ENCODE data around the gene HLCS.

Gene HLCS

GRCh38 chr21:36796070-36796469 lies 170.4 kb downstream of the HLCS start:
- H3K9me3 ChIP-seq (ENCODE audit: insufficient read depth, low read depth, low read length): peaks cover 14% of the 10 kb centered on the region; the same call in 1 of the 2 replicates
- H2AFZ ChIP-seq (ENCODE audit: low read length): no peak overlapping the region
- H3F3A ChIP-seq (ENCODE audit: low read depth): no peaks in the 10 kb centered on the region
- no peak overlapping the region for H3K4me2 ChIP-seq (ENCODE audit: low read depth, low read length, poor library complexity, severe bottlenecking)
- no peaks in the 10 kb centered on the region for H3K36me3 ChIP-seq (ENCODE audit: insufficient read depth, low read length)
- H4K20me1 ChIP-seq (ENCODE audit: insufficient read depth, low read length, poor library complexity, severe bottlenecking): no peaks in the 10 kb centered on the region
- H3K4me3 ChIP-seq (ENCODE audit: low read length, poor library complexity, severe bottlenecking): no peak overlapping the region
- no peaks in the 10 kb centered on the region for H3K79me2 ChIP-seq (ENCODE audit: insufficient read depth, low read length)
- H3K9ac ChIP-seq (ENCODE audit: low read depth, low read length, poor library complexity, severe bottlenecking): no peak overlapping the region
- no peaks in the 10 kb centered on the region for H3K27me3 ChIP-seq (ENCODE audit: insufficient read depth, low read length, poor library complexity, severe bottlenecking)
- no peak for TF ChIP-seq CTCF (conservative IDR thresholded peaks at IDR 0.05; ENCODE audit: low read length)
- no peak for TF ChIP-seq EZH2phosphoT487 (IDR thresholded peaks at IDR 0.05; ENCODE audit: borderline replicate concordance)
- H3K9me2 ChIP-seq (replicated peaks; ENCODE audit: low read depth, low read length): no peaks in the 10 kb centered on the region
- no peaks in the 10 kb centered on the region for H3K4me1 ChIP-seq (ENCODE audit: insufficient read depth, low read length, poor library complexity, severe bottlenecking)

GRCh38 chr21:36792505-36792967 lies 173.9 kb downstream of the HLCS start:
- H3K4me2 ChIP-seq (ENCODE audit: low read depth, low read length, poor library complexity, severe bottlenecking): no peak overlapping the region
- TF ChIP-seq EZH2phosphoT487 (IDR thresholded peaks at IDR 0.05; ENCODE audit: borderline replicate concordance) (no peak), CTCF (conservative IDR thresholded peaks at IDR 0.05; ENCODE audit: low read length) (no peak)
- H3K9me2 ChIP-seq (replicated peaks; ENCODE audit: low read depth, low read length): no peaks in the 10 kb centered on the region
- no peaks in the 10 kb centered on the region for H3K27me3 ChIP-seq (ENCODE audit: insufficient read depth, low read length, poor library complexity, severe bottlenecking)
- H2AFZ ChIP-seq (ENCODE audit: low read length): no peak overlapping the region
- no peaks in the 10 kb centered on the region for H3F3A ChIP-seq (ENCODE audit: low read depth)
- H3K4me3 ChIP-seq (ENCODE audit: low read length, poor library complexity, severe bottlenecking): no peak overlapping the region
- H3K9ac ChIP-seq (ENCODE audit: low read depth, low read length, poor library complexity, severe bottlenecking): no peak overlapping the region
- H4K20me1 ChIP-seq (ENCODE audit: insufficient read depth, low read length, poor library complexity, severe bottlenecking): no peaks in the 10 kb centered on the region
- H3K79me2 ChIP-seq (ENCODE audit: insufficient read depth, low read length): no peaks in the 10 kb centered on the region
- H3K4me1 ChIP-seq (ENCODE audit: insufficient read depth, low read length, poor library complexity, severe bottlenecking): peaks cover 10% of the 10 kb centered on the region
- H3K36me3 ChIP-seq (ENCODE audit: insufficient read depth, low read length): no peaks in the 10 kb centered on the region
- peaks cover 4% of the 10 kb centered on the region; the same call in 1 of the 2 replicates for H3K9me3 ChIP-seq (ENCODE audit: insufficient read depth, low read depth, low read length)

- Histone ChIP-seq H3K9me2 (replicated peaks; ENCODE audit: low read depth, low read length) (no peaks in the 10 kb centered on the region), H2AFZ (ENCODE audit: low read length) (no peak overlapping the region), H3K4me1 (ENCODE audit: insufficient read depth, low read length, poor library complexity, severe bottlenecking) (peaks cover 10% of the 10 kb centered on the region), H3K4me3 (ENCODE audit: low read length, poor library complexity, severe bottlenecking) (no peak overlapping the region), H3K4me2 (ENCODE audit: low read depth, low read length, poor library complexity, severe bottlenecking) (no peak overlapping the region), H3K79me2 (ENCODE audit: insufficient read depth, low read length) (no peaks in the 10 kb centered on the region), H3K9ac (ENCODE audit: low read depth, low read length, poor library complexity, severe bottlenecking) (no peak overlapping the region), H3K27me3 (ENCODE audit: insufficient read depth, low read length, poor library complexity, severe bottlenecking) (no peaks in the 10 kb centered on the region), H3K36me3 (ENCODE audit: insufficient read depth, low read length) (no peaks in the 10 kb centered on the region), H3F3A (ENCODE audit: low read depth) (no peaks in the 10 kb centered on the region), H3K9me3 (ENCODE audit: insufficient read depth, low read depth, low read length) (peaks cover 4% of the 10 kb centered on the region; the same call in 1 of the 2 replicates), H4K20me1 (ENCODE audit: insufficient read depth, low read length, poor library complexity, severe bottlenecking) (no peaks in the 10 kb centered on the region)
- no peak for TF ChIP-seq EZH2phosphoT487 (IDR thresholded peaks at IDR 0.05; ENCODE audit: borderline replicate concordance)
- TF ChIP-seq CTCF (conservative IDR thresholded peaks at IDR 0.05; ENCODE audit: low read length): no peak
Measured at GRCh38 chr21:36791695-36792470, 174.6 kb downstream of the HLCS start.

Data from Loucy (cell line).